Ishikawa (cell line): ENCODE data around the gene MEGF6.

ENCODE experiments used
- CREB1 ChIP-seq: IDR thresholded peaks from 2 replicates; pipeline ENCODE4 v1.6.1; 2012; ENCODE audit warnings: low read depth
- EGR1 ChIP-seq: IDR thresholded peaks from 2 replicates; pipeline ENCODE4 v1.6.1; 2012
- EP300 ChIP-seq: IDR thresholded peaks from 2 replicates; pipeline ENCODE4 v1.6.1; 2012; ENCODE audit warnings: borderline replicate concordance
- TAF1 ChIP-seq: IDR thresholded peaks from 2 replicates; pipeline ENCODE4 v1.6.1; 2012; ENCODE audit warnings: low read depth, mild to moderate bottlenecking
- TCF12 ChIP-seq: IDR thresholded peaks from 2 replicates; pipeline ENCODE4 v1.6.1; 2012; ENCODE audit warnings: low read depth
- YY1 ChIP-seq: IDR thresholded peaks from 2 replicates; pipeline ENCODE4 v1.6.1; 2012; ENCODE audit warnings: low read depth
- TF ChIP-seq, protein P1 (sequence below): IDR thresholded peaks from 2 replicates; pipeline ENCODE4 v1.6.1; 2012
- TF ChIP-seq, protein P2 (sequence below): IDR thresholded peaks from 2 replicates; pipeline ENCODE4 v1.6.1; 2012; ENCODE audit warnings: low read depth, mild to moderate bottlenecking

DNA sequence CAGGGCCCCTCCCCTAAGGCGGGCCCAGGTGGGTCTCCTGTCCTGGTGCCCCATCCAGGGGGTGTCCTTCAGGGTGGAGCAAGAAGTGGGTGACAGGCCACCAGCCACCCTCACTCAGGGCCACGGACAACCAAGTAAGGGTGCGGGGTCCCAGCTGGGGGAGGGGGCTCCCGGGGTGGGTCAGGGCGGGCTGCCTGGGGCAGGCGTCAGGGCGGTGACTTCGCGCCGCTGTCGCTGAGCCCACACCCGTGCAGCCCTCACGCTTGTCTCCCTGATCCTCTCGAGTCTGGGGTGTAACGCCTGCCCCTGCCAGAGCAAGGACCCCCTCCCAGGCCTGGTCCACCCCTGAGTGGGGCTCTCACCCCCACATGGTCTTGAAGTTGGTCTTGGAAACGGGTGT lies 134.6 kb downstream of the MEGF6 start:
- TF ChIP-seq TAF1 (no peak), YY1 (no peak), EP300 (no peak), EGR1 (no peak), CREB1 (no peak), TCF12 (no peak)
- TF ChIP-seq, protein P1, sequence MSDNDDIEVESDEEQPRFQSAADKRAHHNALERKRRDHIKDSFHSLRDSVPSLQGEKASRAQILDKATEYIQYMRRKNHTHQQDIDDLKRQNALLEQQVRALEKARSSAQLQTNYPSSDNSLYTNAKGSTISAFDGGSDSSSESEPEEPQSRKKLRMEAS: no peak
- TF ChIP-seq, protein P2, sequence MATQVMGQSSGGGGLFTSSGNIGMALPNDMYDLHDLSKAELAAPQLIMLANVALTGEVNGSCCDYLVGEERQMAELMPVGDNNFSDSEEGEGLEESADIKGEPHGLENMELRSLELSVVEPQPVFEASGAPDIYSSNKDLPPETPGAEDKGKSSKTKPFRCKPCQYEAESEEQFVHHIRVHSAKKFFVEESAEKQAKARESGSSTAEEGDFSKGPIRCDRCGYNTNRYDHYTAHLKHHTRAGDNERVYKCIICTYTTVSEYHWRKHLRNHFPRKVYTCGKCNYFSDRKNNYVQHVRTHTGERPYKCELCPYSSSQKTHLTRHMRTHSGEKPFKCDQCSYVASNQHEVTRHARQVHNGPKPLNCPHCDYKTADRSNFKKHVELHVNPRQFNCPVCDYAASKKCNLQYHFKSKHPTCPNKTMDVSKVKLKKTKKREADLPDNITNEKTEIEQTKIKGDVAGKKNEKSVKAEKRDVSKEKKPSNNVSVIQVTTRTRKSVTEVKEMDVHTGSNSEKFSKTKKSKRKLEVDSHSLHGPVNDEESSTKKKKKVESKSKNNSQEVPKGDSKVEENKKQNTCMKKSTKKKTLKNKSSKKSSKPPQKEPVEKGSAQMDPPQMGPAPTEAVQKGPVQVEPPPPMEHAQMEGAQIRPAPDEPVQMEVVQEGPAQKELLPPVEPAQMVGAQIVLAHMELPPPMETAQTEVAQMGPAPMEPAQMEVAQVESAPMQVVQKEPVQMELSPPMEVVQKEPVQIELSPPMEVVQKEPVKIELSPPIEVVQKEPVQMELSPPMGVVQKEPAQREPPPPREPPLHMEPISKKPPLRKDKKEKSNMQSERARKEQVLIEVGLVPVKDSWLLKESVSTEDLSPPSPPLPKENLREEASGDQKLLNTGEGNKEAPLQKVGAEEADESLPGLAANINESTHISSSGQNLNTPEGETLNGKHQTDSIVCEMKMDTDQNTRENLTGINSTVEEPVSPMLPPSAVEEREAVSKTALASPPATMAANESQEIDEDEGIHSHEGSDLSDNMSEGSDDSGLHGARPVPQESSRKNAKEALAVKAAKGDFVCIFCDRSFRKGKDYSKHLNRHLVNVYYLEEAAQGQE: no peak
